HEK293 (cell line): ENCODE measurements around the gene USP17L13.
"Not testable (repeated sequence)": the region's sequence is repeated elsewhere in the genome, so short reads cannot be mapped to it uniquely, and the experiment has no call there.

Experiments
- GFI1B ChIP-seq: fragments of 450-650 bp; formaldehyde crosslinking; IDR thresholded peaks from 2 replicates; pipeline ENCODE4 v1.5.1; 2016; ENCODE audit warnings: missing biosample characterization, missing genetic modification characterization
- ZNF221 ChIP-seq: fragments of 450-650 bp; formaldehyde crosslinking; IDR thresholded peaks from 2 replicates; pipeline ENCODE4 v1.5.1; 2017; ENCODE audit warnings: missing biosample characterization, missing genetic modification characterization, borderline replicate concordance
- ZNF426 ChIP-seq: fragments of 450-650 bp; formaldehyde crosslinking; IDR thresholded peaks from 2 replicates; pipeline ENCODE4 v1.5.1; 2017; ENCODE audit warnings: missing biosample characterization, missing genetic modification characterization, mild to moderate bottlenecking, inconsistent platforms, moderate library complexity
- ZNF555 ChIP-seq: fragments of 450-650 bp; formaldehyde crosslinking; conservative IDR thresholded peaks from 2 replicates; pipeline ENCODE4 v1.5.1; 2017; ENCODE audit warnings: missing biosample characterization, mild to moderate bottlenecking, missing genetic modification characterization, inconsistent platforms
- TF ChIP-seq, protein P1 (sequence below): fragments of 450-650 bp; formaldehyde crosslinking; IDR thresholded peaks from 2 replicates; pipeline ENCODE4 v1.5.1; 2016; ENCODE audit warnings: missing biosample characterization, missing genetic modification characterization
- TF ChIP-seq, protein P2 (sequence below): IDR thresholded peaks from 2 replicates; pipeline ENCODE4 v1.6.1; 2011; ENCODE audit warnings: mild to moderate bottlenecking, low read depth, low read length, borderline replicate concordance
- TF ChIP-seq, protein P3 (sequence below): fragments of 450-650 bp; formaldehyde crosslinking; IDR thresholded peaks from 2 replicates; pipeline ENCODE4 v1.5.1; 2016; ENCODE audit warnings: missing biosample characterization, missing genetic modification characterization

DNA sequence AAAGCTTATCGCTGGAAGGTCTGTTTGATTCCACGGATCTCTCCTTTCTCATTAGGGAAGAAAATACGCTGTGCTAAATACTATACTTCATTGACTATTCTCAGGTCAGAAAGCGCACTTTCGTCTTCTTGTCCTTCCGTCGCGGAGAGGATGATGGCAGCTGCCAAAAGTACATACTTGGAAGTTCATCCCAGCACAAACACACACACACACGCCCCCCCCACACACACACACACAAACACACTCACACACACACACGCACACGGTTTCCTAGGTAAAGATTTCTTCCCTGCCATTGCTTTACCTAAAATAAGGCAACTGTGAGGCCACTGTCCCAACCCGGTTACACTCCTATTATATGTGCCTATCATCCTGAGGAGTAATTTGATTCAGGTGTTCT, 13.8 kb downstream of the USP17L13 start:
- TF ChIP-seq, protein P1, sequence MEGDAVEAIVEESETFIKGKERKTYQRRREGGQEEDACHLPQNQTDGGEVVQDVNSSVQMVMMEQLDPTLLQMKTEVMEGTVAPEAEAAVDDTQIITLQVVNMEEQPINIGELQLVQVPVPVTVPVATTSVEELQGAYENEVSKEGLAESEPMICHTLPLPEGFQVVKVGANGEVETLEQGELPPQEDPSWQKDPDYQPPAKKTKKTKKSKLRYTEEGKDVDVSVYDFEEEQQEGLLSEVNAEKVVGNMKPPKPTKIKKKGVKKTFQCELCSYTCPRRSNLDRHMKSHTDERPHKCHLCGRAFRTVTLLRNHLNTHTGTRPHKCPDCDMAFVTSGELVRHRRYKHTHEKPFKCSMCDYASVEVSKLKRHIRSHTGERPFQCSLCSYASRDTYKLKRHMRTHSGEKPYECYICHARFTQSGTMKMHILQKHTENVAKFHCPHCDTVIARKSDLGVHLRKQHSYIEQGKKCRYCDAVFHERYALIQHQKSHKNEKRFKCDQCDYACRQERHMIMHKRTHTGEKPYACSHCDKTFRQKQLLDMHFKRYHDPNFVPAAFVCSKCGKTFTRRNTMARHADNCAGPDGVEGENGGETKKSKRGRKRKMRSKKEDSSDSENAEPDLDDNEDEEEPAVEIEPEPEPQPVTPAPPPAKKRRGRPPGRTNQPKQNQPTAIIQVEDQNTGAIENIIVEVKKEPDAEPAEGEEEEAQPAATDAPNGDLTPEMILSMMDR (tag by site-specific recombination): not testable (repeated sequence)
- TF ChIP-seq, protein P2, sequence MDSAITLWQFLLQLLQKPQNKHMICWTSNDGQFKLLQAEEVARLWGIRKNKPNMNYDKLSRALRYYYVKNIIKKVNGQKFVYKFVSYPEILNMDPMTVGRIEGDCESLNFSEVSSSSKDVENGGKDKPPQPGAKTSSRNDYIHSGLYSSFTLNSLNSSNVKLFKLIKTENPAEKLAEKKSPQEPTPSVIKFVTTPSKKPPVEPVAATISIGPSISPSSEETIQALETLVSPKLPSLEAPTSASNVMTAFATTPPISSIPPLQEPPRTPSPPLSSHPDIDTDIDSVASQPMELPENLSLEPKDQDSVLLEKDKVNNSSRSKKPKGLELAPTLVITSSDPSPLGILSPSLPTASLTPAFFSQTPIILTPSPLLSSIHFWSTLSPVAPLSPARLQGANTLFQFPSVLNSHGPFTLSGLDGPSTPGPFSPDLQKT: not testable (repeated sequence)
- not testable (repeated sequence) for TF ChIP-seq GFI1B (tag by site-specific recombination); ZNF221; ZNF555 (tag by site-specific recombination); ZNF426 (tag by site-specific recombination)
- TF ChIP-seq, protein P3, sequence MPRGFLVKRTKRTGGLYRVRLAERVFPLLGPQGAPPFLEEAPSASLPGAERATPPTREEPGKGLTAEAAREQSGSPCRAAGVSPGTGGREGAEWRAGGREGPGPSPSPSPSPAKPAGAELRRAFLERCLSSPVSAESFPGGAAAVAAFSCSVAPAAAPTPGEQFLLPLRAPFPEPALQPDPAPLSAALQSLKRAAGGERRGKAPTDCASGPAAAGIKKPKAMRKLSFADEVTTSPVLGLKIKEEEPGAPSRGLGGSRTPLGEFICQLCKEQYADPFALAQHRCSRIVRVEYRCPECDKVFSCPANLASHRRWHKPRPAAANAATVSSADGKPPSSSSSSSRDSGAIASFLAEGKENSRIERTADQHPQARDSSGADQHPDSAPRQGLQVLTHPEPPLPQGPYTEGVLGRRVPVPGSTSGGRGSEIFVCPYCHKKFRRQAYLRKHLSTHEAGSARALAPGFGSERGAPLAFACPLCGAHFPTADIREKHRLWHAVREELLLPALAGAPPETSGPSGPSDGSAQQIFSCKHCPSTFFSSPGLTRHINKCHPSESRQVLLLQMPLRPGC (tag by site-specific recombination): not testable (repeated sequence)
